ENCODE data around the gene DNLZ. TPM values are rescaled to one million over a fixed set of nuclear protein-coding genes. Genes with fewer than 3 reads are reported as not detected.

Gene DNLZ
- total and polyA plus RNA-seq, 2 donors (not counting 1 experiment from before 2014, with no cell fraction given) = 23.0 to 42.0 TPM

DNA sequence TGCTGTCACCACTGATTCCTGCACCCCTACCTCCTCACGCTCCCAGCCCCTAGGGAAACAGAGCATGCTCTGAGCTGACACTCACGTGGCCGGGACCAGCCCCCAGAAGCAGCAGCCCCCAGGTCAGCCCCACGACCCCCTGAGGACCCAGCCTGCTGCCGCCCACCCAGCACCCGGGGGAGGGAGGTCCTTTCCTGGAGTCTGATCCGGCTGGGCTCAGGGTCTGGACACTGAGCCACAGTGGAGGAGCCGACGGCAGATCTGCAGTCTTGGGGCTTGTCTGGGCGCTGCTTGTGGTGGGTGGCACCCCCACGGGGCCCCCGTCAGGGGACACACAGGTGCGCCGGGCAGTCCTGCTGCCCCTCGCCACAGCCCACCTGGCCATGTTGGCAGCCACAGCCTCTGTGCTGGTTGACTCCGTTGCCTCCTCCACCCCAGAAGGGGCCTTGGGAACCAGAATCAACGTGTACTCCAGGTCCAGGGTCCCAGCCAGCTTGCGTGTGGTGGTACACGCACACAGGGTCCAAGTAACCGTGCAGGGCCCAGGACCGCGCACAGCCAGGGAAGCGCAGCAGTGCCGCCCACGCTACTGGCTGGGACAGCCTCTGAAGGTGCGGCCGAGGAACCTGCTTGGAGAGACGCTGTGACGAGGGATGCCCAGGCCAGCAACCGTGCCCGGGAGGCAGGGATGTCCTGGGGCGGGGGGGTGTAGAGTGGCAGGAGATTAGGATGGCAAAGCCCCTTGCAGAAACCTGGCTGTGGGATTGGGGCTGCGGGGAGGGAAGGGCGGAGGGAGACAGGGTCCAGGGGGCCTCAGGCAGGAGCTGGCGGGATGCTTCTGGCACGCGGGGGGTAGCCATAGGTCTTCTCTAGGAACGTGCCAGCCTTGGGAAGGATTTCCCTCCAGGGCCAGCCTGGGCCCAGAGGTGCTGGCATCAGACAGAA is 3.5 kb downstream of the DNLZ start:
- ChIA-PET POLR2A (no interaction called here), CTCF (no interaction called here)
- Mint-ChIP-seq H3K27me3 (no peaks in the 10 kb centered on the region), H3K4me3 (no peak overlapping the region), H3K9me3 (ENCODE audit: insufficient read depth) (no peaks in the 10 kb centered on the region), H3K27ac (no peak overlapping the region), H3K4me1 (peaks cover 5% of the 10 kb centered on the region)
- Histone ChIP-seq H3K27me3 (replicated peaks in 1 of 4; ENCODE audit: control extremely low read depth in 1 of 4, control insufficient read depth in 3 of 4, insufficient read depth in 4 of 4, low read length in 3 of 4) (no peaks in the 10 kb centered on the region), H3K9ac (ENCODE audit: low read length) (no peak overlapping the region), H3K27ac (ENCODE audit: low read length in 2 of 2) (no peak overlapping the region), H2AFZ (ENCODE audit: insufficient read depth, low read depth, low read length, poor library complexity, severe bottlenecking) (no peak overlapping the region), H4K20me1 (ENCODE audit: control insufficient read depth, insufficient read depth, low read length, poor library complexity, severe bottlenecking) (peaks cover 19% of the 10 kb centered on the region), H3K4me2 (replicated peaks; ENCODE audit: low read depth, low read length, poor library complexity, severe bottlenecking) (no peak overlapping the region), H3K36me3 (replicated peaks in 1 of 2; ENCODE audit: control extremely low read depth in 1 of 2, control insufficient read depth in 1 of 2, extremely low read depth in 1 of 2, insufficient read depth in 2 of 2, low read length in 1 of 2) (peaks cover 0 to 13% of the 10 kb centered on the region in 2 experiments), H3K79me2 (ENCODE audit: control insufficient read depth, insufficient read depth, low read length) (no peaks in the 10 kb centered on the region), H3K9me3 (ENCODE audit: control extremely low read depth in 1 of 3, control insufficient read depth in 2 of 3, insufficient read depth in 1 of 3, low read length in 2 of 3) (peaks cover 0 to 10% (median 0%) of the 10 kb centered on the region in 3 donors), H3K4me3 (ENCODE audit: control extremely low read depth in 1 of 5, extremely low read depth in 1 of 5, insufficient read depth in 1 of 5, low read depth in 2 of 5, low read length in 4 of 5) (no peak overlapping the region), H3K4me1 (ENCODE audit: control insufficient read depth in 2 of 2, insufficient read depth in 2 of 2, low read length in 2 of 2) (peaks cover 5 to 10% of the 10 kb centered on the region in 2 donors)
- intact Hi-C loops (cut with micrococcal nuclease) = loop anchor here (5.0 kb wide), 1 partner anchor 453 kb away; the partner anchor contains the start of gene CAMSAP1
- 88% methylated on average over 38 of the region's 38 CpGs for WGBS (ENCODE audit: insufficient coverage)
- TF ChIP-seq, protein P1, sequence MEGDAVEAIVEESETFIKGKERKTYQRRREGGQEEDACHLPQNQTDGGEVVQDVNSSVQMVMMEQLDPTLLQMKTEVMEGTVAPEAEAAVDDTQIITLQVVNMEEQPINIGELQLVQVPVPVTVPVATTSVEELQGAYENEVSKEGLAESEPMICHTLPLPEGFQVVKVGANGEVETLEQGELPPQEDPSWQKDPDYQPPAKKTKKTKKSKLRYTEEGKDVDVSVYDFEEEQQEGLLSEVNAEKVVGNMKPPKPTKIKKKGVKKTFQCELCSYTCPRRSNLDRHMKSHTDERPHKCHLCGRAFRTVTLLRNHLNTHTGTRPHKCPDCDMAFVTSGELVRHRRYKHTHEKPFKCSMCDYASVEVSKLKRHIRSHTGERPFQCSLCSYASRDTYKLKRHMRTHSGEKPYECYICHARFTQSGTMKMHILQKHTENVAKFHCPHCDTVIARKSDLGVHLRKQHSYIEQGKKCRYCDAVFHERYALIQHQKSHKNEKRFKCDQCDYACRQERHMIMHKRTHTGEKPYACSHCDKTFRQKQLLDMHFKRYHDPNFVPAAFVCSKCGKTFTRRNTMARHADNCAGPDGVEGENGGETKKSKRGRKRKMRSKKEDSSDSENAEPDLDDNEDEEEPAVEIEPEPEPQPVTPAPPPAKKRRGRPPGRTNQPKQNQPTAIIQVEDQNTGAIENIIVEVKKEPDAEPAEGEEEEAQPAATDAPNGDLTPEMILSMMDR (IDR thresholded peaks at IDR 0.05) = no peak
- DNase-seq (no peak), ATAC-seq (ENCODE audit: low read depth) (no peak)

GRCh38 chr9:136358888-136359287 is 4.7 kb downstream of the DNLZ start:
- TF ChIP-seq, protein P1 (IDR thresholded peaks at IDR 0.05) = no peak
- TF ChIP-seq EZH2 (IDR thresholded peaks at IDR 0.05; ENCODE audit: borderline replicate concordance, insufficient read depth, low read depth, low read length, poor library complexity, severe bottlenecking) = no peak
- Histone ChIP-seq H3K27ac (ENCODE audit: low read length in 2 of 2) (no peak overlapping the region), H4K20me1 (ENCODE audit: control insufficient read depth, insufficient read depth, low read length, poor library complexity, severe bottlenecking) (peaks cover 19% of the 10 kb centered on the region), H3K4me3 (ENCODE audit: control extremely low read depth in 1 of 5, extremely low read depth in 1 of 5, insufficient read depth in 1 of 5, low read depth in 2 of 5, low read length in 4 of 5) (no peak overlapping the region), H3K4me2 (replicated peaks; ENCODE audit: low read depth, low read length, poor library complexity, severe bottlenecking) (no peak overlapping the region), H3K36me3 (replicated peaks in 1 of 2; ENCODE audit: control extremely low read depth in 1 of 2, control insufficient read depth in 1 of 2, extremely low read depth in 1 of 2, insufficient read depth in 2 of 2, low read length in 1 of 2) (peaks cover 0 to 13% of the 10 kb centered on the region in 2 experiments), H3K4me1 (ENCODE audit: control insufficient read depth in 2 of 2, insufficient read depth in 2 of 2, low read length in 2 of 2) (peaks cover 3 to 5% of the 10 kb centered on the region in 2 donors), H2AFZ (ENCODE audit: insufficient read depth, low read depth, low read length, poor library complexity, severe bottlenecking) (no peak overlapping the region), H3K9me3 (ENCODE audit: control extremely low read depth in 1 of 3, control insufficient read depth in 2 of 3, insufficient read depth in 1 of 3, low read length in 2 of 3) (peaks cover 0 to 2% (median 0%) of the 10 kb centered on the region in 3 donors), H3K79me2 (ENCODE audit: control insufficient read depth, insufficient read depth, low read length) (no peaks in the 10 kb centered on the region), H3K9ac (ENCODE audit: low read length) (no peak overlapping the region), H3K27me3 (replicated peaks in 1 of 4; ENCODE audit: control extremely low read depth in 1 of 4, control insufficient read depth in 3 of 4, insufficient read depth in 4 of 4, low read length in 3 of 4) (no peaks in the 10 kb centered on the region)
- H3K4me3 Mint-ChIP-seq = no peak overlapping the region
- ChIA-PET CTCF (no interaction called here), POLR2A (no interaction called here)
- DNase-seq = no peak
- WGBS (ENCODE audit: insufficient coverage) = 90% methylated on average over 2 of the region's 2 CpGs
- no peaks in the 10 kb centered on the region for H3K27me3 Mint-ChIP-seq
- no peaks in the 10 kb centered on the region for H3K9me3 Mint-ChIP-seq (ENCODE audit: insufficient read depth)
- intact Hi-C loops (cut with micrococcal nuclease) = no loop called here
- no peak for ATAC-seq (ENCODE audit: low read depth)
- H3K27ac Mint-ChIP-seq = no peak overlapping the region
- peaks cover 5% of the 10 kb centered on the region for H3K4me1 Mint-ChIP-seq
